ENCODE measurements around the gene WDR82. TPM values are rescaled to one million over a fixed set of nuclear protein-coding genes. Genes with fewer than 3 reads are reported as not detected.
A peak's percentile ranks its signal among the peaks of the same experiment; 100 is the strongest.

The WDR82 gene
- total and polyA plus RNA-seq, 2 of the 8 experiments (the other 6 are each of a cell fraction or from before 2014, with no cell fraction given) = 33.5 to 82.7 TPM

DNA sequence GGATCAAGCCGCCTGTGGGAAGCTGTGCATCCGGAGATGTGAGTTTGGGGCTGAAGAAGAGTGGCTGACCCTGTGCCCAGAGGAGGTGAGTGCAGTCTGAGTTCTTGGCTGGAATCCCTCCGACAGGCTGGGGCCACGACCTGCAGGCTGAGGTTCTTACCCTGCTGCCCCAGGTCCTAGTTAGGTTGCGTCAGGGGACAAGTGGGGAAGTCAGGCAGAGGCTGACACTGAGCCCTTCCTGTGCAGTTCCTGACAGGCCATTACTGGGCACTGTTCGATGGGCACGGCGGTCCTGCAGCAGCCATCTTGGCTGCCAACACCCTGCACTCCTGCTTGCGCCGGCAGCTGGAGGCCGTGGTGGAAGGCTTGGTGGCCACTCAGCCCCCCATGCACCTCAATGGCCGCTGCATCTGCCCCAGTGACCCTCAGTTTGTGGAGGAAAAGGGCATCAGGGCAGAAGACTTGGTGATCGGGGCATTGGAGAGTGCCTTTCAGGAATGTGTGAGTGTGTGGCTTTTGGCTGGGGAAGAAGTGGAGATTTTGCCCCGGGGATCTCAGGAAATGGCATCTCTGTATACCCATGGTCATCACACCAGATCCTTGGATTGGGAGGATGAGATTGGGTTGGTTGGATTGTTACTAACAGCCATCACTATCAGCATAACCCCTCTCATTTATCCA lies 31.6 kb downstream of the WDR82 start:
- H3K4ac ChIP-seq (replicated peaks; ENCODE audit: insufficient read length, low read depth, low read length) = no peak overlapping the region
- H3K14ac ChIP-seq (ENCODE audit: insufficient read length) = no peak overlapping the region
- peaks cover 6 to 37% (median 23%) of the 10 kb centered on the region in 4 experiments; a peak in 6 of 7 replicates for H3K27me3 ChIP-seq (replicated peaks in 1 of 4; ENCODE audit: control insufficient read depth in 3 of 4, extremely low read depth in 1 of 4, insufficient read depth in 3 of 4, low read length in 3 of 4)
- no peak overlapping the region for H3K23ac ChIP-seq (ENCODE audit: insufficient read length)
- H4K20me1 ChIP-seq (replicated peaks in 1 of 2; ENCODE audit: control insufficient read depth in 1 of 2, insufficient read depth in 2 of 2, low read length in 2 of 2) = peaks cover 5 to 14% of the 10 kb centered on the region in 2 experiments
- H3K23me2 ChIP-seq (ENCODE audit: low read depth, low read length) = peaks cover 10% of the 10 kb centered on the region
- POLR2A ChIA-PET (ENCODE audit: partially characterized antibody) = interaction anchor here (1.0 to 3.6 kb wide), 7 partner anchors 9 to 35 kb away, joined by 3 to 27 read pairs (median 5); no protein-coding TSS in a partner anchor
- H3K9me3 ChIP-seq (ENCODE audit: insufficient read depth in 2 of 2, low read depth in 1 of 2, low read length in 1 of 2) = no peaks in the 10 kb centered on the region
- WGBS, 2 experiments (ENCODE audit: extremely low coverage in 1 of 2, insufficient coverage in 1 of 2, insufficient read length in 1 of 2, insufficient replicate concordance in 2 of 2, low coverage in 1 of 2, low lambda C conversion rate in 2 of 2, missing lambda C conversion rate in 1 of 2) = 88% methylated on average over 14 of the region's 14 CpGs; no CpG with 5 or more reads in 1 of the 2 experiments
- CTCF ChIA-PET (ENCODE audit: partially characterized antibody) = interaction anchor here (1.0 to 17.7 kb wide), 10 partner anchors 11 to 138 kb away, joined by 3 to 126 read pairs (median 7); partner anchors contain the start of gene WDR82
- H4K5ac ChIP-seq (ENCODE audit: insufficient read length, low read depth, low read length) = no peak overlapping the region
- no peak overlapping the region for H4K91ac ChIP-seq (replicated peaks; ENCODE audit: insufficient read length, low read length)
- no peak overlapping the region for H2BK20ac ChIP-seq (ENCODE audit: low read length)
- no peak overlapping the region for H2BK15ac ChIP-seq (ENCODE audit: low read length)
- TF ChIP-seq MAX (IDR thresholded peaks at IDR 0.05) = no peak
- TF ChIP-seq TBP (IDR thresholded peaks at IDR 0.05; ENCODE audit: low read depth, low read length) = no peak
- TF ChIP-seq TCF12 (IDR thresholded peaks at IDR 0.05; ENCODE audit: low read depth, low read length) = no peak
- TF ChIP-seq KDM4A (IDR thresholded peaks at IDR 0.05; ENCODE audit: low read depth, low read length, severe bottlenecking) = no peak
- no peak for TF ChIP-seq HDAC2 (IDR thresholded peaks at IDR 0.05; ENCODE audit: borderline replicate concordance in 1 of 2, low read depth in 2 of 2, low read length in 2 of 2)
- TF ChIP-seq, protein P1, sequence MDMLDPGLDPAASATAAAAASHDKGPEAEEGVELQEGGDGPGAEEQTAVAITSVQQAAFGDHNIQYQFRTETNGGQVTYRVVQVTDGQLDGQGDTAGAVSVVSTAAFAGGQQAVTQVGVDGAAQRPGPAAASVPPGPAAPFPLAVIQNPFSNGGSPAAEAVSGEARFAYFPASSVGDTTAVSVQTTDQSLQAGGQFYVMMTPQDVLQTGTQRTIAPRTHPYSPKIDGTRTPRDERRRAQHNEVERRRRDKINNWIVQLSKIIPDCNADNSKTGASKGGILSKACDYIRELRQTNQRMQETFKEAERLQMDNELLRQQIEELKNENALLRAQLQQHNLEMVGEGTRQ (IDR thresholded peaks at IDR 0.05; ENCODE audit: low read length) = no peak
- TF ChIP-seq RFX5 (IDR thresholded peaks at IDR 0.05; ENCODE audit: borderline replicate concordance, low read depth, low read length) = no peak
- no peak overlapping the region for H2AFZ ChIP-seq (ENCODE audit: low read length)
- H4K8ac ChIP-seq (ENCODE audit: extremely low read depth, insufficient read depth, low read length) = no peak overlapping the region
- H3K4me3 ChIP-seq (ENCODE audit: extremely low read depth in 1 of 4, insufficient read depth in 2 of 4, low read depth in 3 of 4, low read length in 4 of 4) = 0 out of 8 replicates have a peak overlapping the region, but pooled peaks of 1 of the 4 experiments have one; percentile 58
- no peak for FAIRE-seq
- H3K79me1 ChIP-seq (ENCODE audit: low read depth, low read length) = no peaks in the 10 kb centered on the region
- H3K79me2 ChIP-seq (ENCODE audit: control insufficient read depth in 1 of 2, insufficient read depth in 2 of 2, low read length in 2 of 2) = no peaks in the 10 kb centered on the region
- no peak overlapping the region for H3K27ac ChIP-seq (ENCODE audit: low read depth, low read length)
- H3K4me1 ChIP-seq (replicated peaks in 1 of 4; ENCODE audit: control insufficient read depth in 3 of 4, insufficient read depth in 4 of 4, low read length in 3 of 4) = peaks cover 0 to 13% (median 10%) of the 10 kb centered on the region in 4 experiments; a peak in 6 of 7 replicates
- no peak overlapping the region for H2BK12ac ChIP-seq (ENCODE audit: low read depth, low read length)
- H3K56ac ChIP-seq (replicated peaks; ENCODE audit: insufficient read length, low read depth, low read length) = no peak overlapping the region
- H2BK5ac ChIP-seq (ENCODE audit: low read depth, low read length) = no peak overlapping the region
- H2BK120ac ChIP-seq (replicated peaks; ENCODE audit: low read depth, low read length) = no peak overlapping the region
- H3K9ac ChIP-seq (replicated peaks in 1 of 4; ENCODE audit: extremely low read depth in 1 of 4, low read depth in 3 of 4, low read length in 3 of 4) = no peak overlapping the region
- peaks cover 0 to 13% (median 0%) of the 10 kb centered on the region in 4 experiments; a peak in 3 of 8 replicates for H3K36me3 ChIP-seq (ENCODE audit: control insufficient read depth in 2 of 4, insufficient read depth in 4 of 4, low read length in 3 of 4)
- H3K4me2 ChIP-seq (ENCODE audit: insufficient read depth in 1 of 2, low read depth in 2 of 2, low read length in 2 of 2) = peak overlapping the region; percentile 65 to 70; a peak in 2 of 4 replicates
- no peak overlapping the region for H3K18ac ChIP-seq (ENCODE audit: extremely low read depth, low read length)
- H2AK5ac ChIP-seq (ENCODE audit: low read depth, low read length) = no peak overlapping the region
- DNase-seq (ENCODE audit: low read depth in 1 of 2, low spot score in 2 of 2) = no peak
